ENCODE results near the gene PDE7B. TPM values are rescaled to one million over a fixed set of nuclear protein-coding genes. Genes with fewer than 3 reads are reported as not detected.

The PDE7B gene
- total RNA-seq, 1 donor from 2014 or later: 0.62 TPM

GRCh38 chr6:136036601-136037000 lies 185.1 kb downstream of the PDE7B start:
- H3K27ac Mint-ChIP-seq (ENCODE audit: unreplicated experiment): no peak overlapping the region
- H3K36me3 Mint-ChIP-seq (ENCODE audit: low read depth, unreplicated experiment): no peaks in the 10 kb centered on the region
- no peak for DNase-seq (ENCODE audit: low spot score)
- peaks cover 31% of the 10 kb centered on the region for H3K4me1 Mint-ChIP-seq (ENCODE audit: unreplicated experiment)
- H3K9me3 Mint-ChIP-seq (ENCODE audit: unreplicated experiment): no peaks in the 10 kb centered on the region
- peaks cover 1% of the 10 kb centered on the region for H3K27me3 Mint-ChIP-seq (ENCODE audit: unreplicated experiment)
- H3K4me3 Mint-ChIP-seq (ENCODE audit: unreplicated experiment): no peak overlapping the region
- TF ChIP-seq, protein P1, sequence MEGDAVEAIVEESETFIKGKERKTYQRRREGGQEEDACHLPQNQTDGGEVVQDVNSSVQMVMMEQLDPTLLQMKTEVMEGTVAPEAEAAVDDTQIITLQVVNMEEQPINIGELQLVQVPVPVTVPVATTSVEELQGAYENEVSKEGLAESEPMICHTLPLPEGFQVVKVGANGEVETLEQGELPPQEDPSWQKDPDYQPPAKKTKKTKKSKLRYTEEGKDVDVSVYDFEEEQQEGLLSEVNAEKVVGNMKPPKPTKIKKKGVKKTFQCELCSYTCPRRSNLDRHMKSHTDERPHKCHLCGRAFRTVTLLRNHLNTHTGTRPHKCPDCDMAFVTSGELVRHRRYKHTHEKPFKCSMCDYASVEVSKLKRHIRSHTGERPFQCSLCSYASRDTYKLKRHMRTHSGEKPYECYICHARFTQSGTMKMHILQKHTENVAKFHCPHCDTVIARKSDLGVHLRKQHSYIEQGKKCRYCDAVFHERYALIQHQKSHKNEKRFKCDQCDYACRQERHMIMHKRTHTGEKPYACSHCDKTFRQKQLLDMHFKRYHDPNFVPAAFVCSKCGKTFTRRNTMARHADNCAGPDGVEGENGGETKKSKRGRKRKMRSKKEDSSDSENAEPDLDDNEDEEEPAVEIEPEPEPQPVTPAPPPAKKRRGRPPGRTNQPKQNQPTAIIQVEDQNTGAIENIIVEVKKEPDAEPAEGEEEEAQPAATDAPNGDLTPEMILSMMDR (IDR thresholded peaks at IDR 0.05; ENCODE audit: unreplicated experiment): no peak

GRCh38 chr6:136037242-136037875 lies 185.9 kb downstream of the PDE7B start:
- Mint-ChIP-seq H3K36me3 (ENCODE audit: low read depth, unreplicated experiment) (no peaks in the 10 kb centered on the region), H3K27me3 (ENCODE audit: unreplicated experiment) (peaks cover 1% of the 10 kb centered on the region), H3K4me1 (ENCODE audit: unreplicated experiment) (peaks cover 31% of the 10 kb centered on the region), H3K9me3 (ENCODE audit: unreplicated experiment) (no peaks in the 10 kb centered on the region), H3K27ac (ENCODE audit: unreplicated experiment) (no peak overlapping the region), H3K4me3 (ENCODE audit: unreplicated experiment) (no peak overlapping the region)
- DNase-seq (ENCODE audit: low spot score): no peak
- TF ChIP-seq, protein P1 (IDR thresholded peaks at IDR 0.05; ENCODE audit: unreplicated experiment): no peak

- H3K36me3 Mint-ChIP-seq (ENCODE audit: low read depth, unreplicated experiment): no peaks in the 10 kb centered on the region
Measured at GRCh38 chr6:136037876-136038460, 186.5 kb downstream of the PDE7B start.

GRCh38 chr6:136038531-136038930 lies 187.0 kb downstream of the PDE7B start:
- Mint-ChIP-seq H3K27ac (ENCODE audit: unreplicated experiment) (no peak overlapping the region), H3K36me3 (ENCODE audit: low read depth, unreplicated experiment) (no peaks in the 10 kb centered on the region), H3K27me3 (ENCODE audit: unreplicated experiment) (peaks cover 1% of the 10 kb centered on the region), H3K9me3 (ENCODE audit: unreplicated experiment) (no peaks in the 10 kb centered on the region), H3K4me1 (ENCODE audit: unreplicated experiment) (peaks cover 31% of the 10 kb centered on the region), H3K4me3 (ENCODE audit: unreplicated experiment) (no peak overlapping the region)
- TF ChIP-seq, protein P1 (IDR thresholded peaks at IDR 0.05; ENCODE audit: unreplicated experiment): no peak
- no peak for DNase-seq (ENCODE audit: low spot score)

More at GRCh38 chr6:136037876-136038460, 186.5 kb downstream of the PDE7B start:
- no peak overlapping the region for H3K4me3 Mint-ChIP-seq (ENCODE audit: unreplicated experiment)
- DNase-seq (ENCODE audit: low spot score): no peak
- H3K27me3 Mint-ChIP-seq (ENCODE audit: unreplicated experiment): peaks cover 1% of the 10 kb centered on the region
- H3K27ac Mint-ChIP-seq (ENCODE audit: unreplicated experiment): no peak overlapping the region
- TF ChIP-seq, protein P1 (IDR thresholded peaks at IDR 0.05; ENCODE audit: unreplicated experiment): no peak
- H3K9me3 Mint-ChIP-seq (ENCODE audit: unreplicated experiment): no peaks in the 10 kb centered on the region
- H3K4me1 Mint-ChIP-seq (ENCODE audit: unreplicated experiment): peaks cover 31% of the 10 kb centered on the region

DNA sequence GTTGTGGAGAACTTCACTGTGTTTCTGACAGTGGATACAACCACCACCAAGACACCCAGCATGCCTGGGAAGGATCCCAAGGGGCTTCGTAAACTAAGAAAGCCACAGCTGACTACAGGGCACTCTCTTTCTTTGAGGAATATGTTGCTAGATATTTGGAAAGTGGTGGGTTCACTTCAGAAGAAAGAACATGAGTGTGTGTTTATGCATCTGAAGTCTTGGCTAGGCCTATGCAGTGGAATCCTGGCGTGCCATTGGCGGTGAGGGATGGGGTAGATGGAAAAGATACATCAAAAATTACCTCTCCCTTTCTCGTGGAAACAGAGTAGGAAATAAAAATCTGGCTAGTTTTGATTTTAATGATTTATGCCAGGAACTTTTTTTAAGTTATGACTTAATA lies 187.7 kb downstream of the PDE7B start:
- H3K36me3 Mint-ChIP-seq (ENCODE audit: low read depth, unreplicated experiment): no peaks in the 10 kb centered on the region
- no peak overlapping the region for H3K4me3 Mint-ChIP-seq (ENCODE audit: unreplicated experiment)
- H3K27me3 Mint-ChIP-seq (ENCODE audit: unreplicated experiment): peaks cover 1% of the 10 kb centered on the region
- DNase-seq (ENCODE audit: low spot score): no peak
- H3K27ac Mint-ChIP-seq (ENCODE audit: unreplicated experiment): no peak overlapping the region
- TF ChIP-seq, protein P1 (IDR thresholded peaks at IDR 0.05; ENCODE audit: unreplicated experiment): no peak
- peaks cover 31% of the 10 kb centered on the region for H3K4me1 Mint-ChIP-seq (ENCODE audit: unreplicated experiment)
- H3K9me3 Mint-ChIP-seq (ENCODE audit: unreplicated experiment): no peaks in the 10 kb centered on the region

All from endothelial cell (in vitro differentiated cells).